Peyer's patch (tissue), 4 donors: Measurements from ENCODE around the gene NAALADL1.

Source experiments
- CTCF ChIP-seq, 6 experiments: fragments of 450-650 bp in 4 of 6; fragments of 200-600 bp in 2 of 6; sonication (generic) in 1 of 6; IDR thresholded peaks; one replicate each; pipeline ENCODE4 v1.5.1; 2017 to 2019; ENCODE audit warnings: antibody characterized with exemption in 6 of 6, mild to moderate bottlenecking in 3 of 6, moderate library complexity in 1 of 6
- POLR2A ChIP-seq, 2 donors: fragments of 450-650 bp; IDR thresholded peaks; one replicate each; pipeline ENCODE4 v1.5.1; 2017; ENCODE audit warnings: antibody characterized with exemption in 2 of 2, mild to moderate bottlenecking in 2 of 2, moderate library complexity in 2 of 2

- no peak for TF ChIP-seq CTCF (IDR thresholded peaks at IDR 0.05)
- no peak for TF ChIP-seq POLR2A (IDR thresholded peaks at IDR 0.05)
Measured at GRCh38 chr11:65034423-65034822, 23.9 kb downstream of the NAALADL1 start.
